ENCODE measurements around the gene FBLN7. TPM values are rescaled to one million over a fixed set of nuclear protein-coding genes. Genes with fewer than 3 reads are reported as not detected.
"Not testable (repeated sequence)": the region's sequence is repeated elsewhere in the genome, so short reads cannot be mapped to it uniquely, and the experiment has no call there.

FBLN7 gene
- total and polyA plus RNA-seq, 9 donors, result 5.1 to 17.2 (median 11.7) TPM

- under 1% methylated on average over 30 of the region's 38 CpGs for WGBS (ENCODE audit: insufficient coverage)
- not testable (repeated sequence) for H3K27me3 ChIP-seq (ENCODE audit: control insufficient read depth, insufficient read depth, low read length); H3K9me3 ChIP-seq (replicated peaks; ENCODE audit: control insufficient read depth, low read depth, low read length); DNase-seq; H3K4me1 ChIP-seq (ENCODE audit: control insufficient read depth, insufficient read depth, low read length); H3K36me3 ChIP-seq (ENCODE audit: control insufficient read depth, insufficient read depth, low read length)
- peak overlapping the region; percentile 48 for H3K4me3 ChIP-seq (ENCODE audit: low read length)
- peak overlapping the region; percentile 65 for H3K27ac ChIP-seq (ENCODE audit: low read length)
These were observed 1.5 kb downstream of the FBLN7 start for GRCh38 chr2:112139661-112140204.

GRCh38 chr2:112140205-112140802, 2.1 kb downstream of the FBLN7 start:
- H3K27ac ChIP-seq (ENCODE audit: low read length), result peak overlapping the region; percentile 65

GRCh38 chr2:112140899-112141625, 2.9 kb downstream of the FBLN7 start:
- 68% methylated on average over 14 of the region's 20 CpGs for WGBS (ENCODE audit: insufficient coverage)
- no peak overlapping the region for H3K4me3 ChIP-seq (ENCODE audit: low read length)
- H3K27ac ChIP-seq (ENCODE audit: low read length), result no peak overlapping the region
- peaks cover 9% of the 10 kb centered on the region for H3K27me3 ChIP-seq (ENCODE audit: control insufficient read depth, insufficient read depth, low read length)
- H3K4me1 ChIP-seq (ENCODE audit: control insufficient read depth, insufficient read depth, low read length), result peaks cover 9% of the 10 kb centered on the region
- H3K9me3 ChIP-seq (replicated peaks; ENCODE audit: control insufficient read depth, low read depth, low read length), result no peaks in the 10 kb centered on the region
- no peaks in the 10 kb centered on the region for H3K36me3 ChIP-seq (ENCODE audit: control insufficient read depth, insufficient read depth, low read length)
- no peak for DNase-seq

More at GRCh38 chr2:112140205-112140802, 2.1 kb downstream of the FBLN7 start:
- peak overlapping the region; percentile 48 for H3K4me3 ChIP-seq (ENCODE audit: low read length)
- no peaks in the 10 kb centered on the region for H3K9me3 ChIP-seq (replicated peaks; ENCODE audit: control insufficient read depth, low read depth, low read length)
- H3K4me1 ChIP-seq (ENCODE audit: control insufficient read depth, insufficient read depth, low read length), result peaks cover 9% of the 10 kb centered on the region
- H3K27me3 ChIP-seq (ENCODE audit: control insufficient read depth, insufficient read depth, low read length), result peaks cover 9% of the 10 kb centered on the region
- WGBS (ENCODE audit: insufficient coverage), result 6% methylated on average over 30 of the region's 30 CpGs
- H3K36me3 ChIP-seq (ENCODE audit: control insufficient read depth, insufficient read depth, low read length), result no peaks in the 10 kb centered on the region
- peak; percentile 27 for DNase-seq

- Histone ChIP-seq H3K4me1 (ENCODE audit: control insufficient read depth, insufficient read depth, low read length) (peaks cover 9% of the 10 kb centered on the region), H3K9me3 (replicated peaks; ENCODE audit: control insufficient read depth, low read depth, low read length) (no peaks in the 10 kb centered on the region), H3K4me3 (ENCODE audit: low read length) (no peak overlapping the region), H3K36me3 (ENCODE audit: control insufficient read depth, insufficient read depth, low read length) (no peaks in the 10 kb centered on the region), H3K27me3 (ENCODE audit: control insufficient read depth, insufficient read depth, low read length) (peaks cover 4% of the 10 kb centered on the region), H3K27ac (ENCODE audit: low read length) (no peak overlapping the region)
- WGBS (ENCODE audit: insufficient coverage), result 92% methylated on average over 4 of the region's 7 CpGs
- no peak for DNase-seq
These were observed 3.4 kb downstream of the FBLN7 start for GRCh38 chr2:112141626-112142007.

- no peak for DNase-seq
- H3K9me3 ChIP-seq (replicated peaks; ENCODE audit: control insufficient read depth, low read depth, low read length), result no peaks in the 10 kb centered on the region
- no peak overlapping the region for H3K4me3 ChIP-seq (ENCODE audit: low read length)
- H3K36me3 ChIP-seq (ENCODE audit: control insufficient read depth, insufficient read depth, low read length), result no peaks in the 10 kb centered on the region
- WGBS (ENCODE audit: insufficient coverage), result 84% methylated on average over 6 of the region's 8 CpGs
- peaks cover 4% of the 10 kb centered on the region for H3K27me3 ChIP-seq (ENCODE audit: control insufficient read depth, insufficient read depth, low read length)
- peaks cover 6% of the 10 kb centered on the region for H3K4me1 ChIP-seq (ENCODE audit: control insufficient read depth, insufficient read depth, low read length)
- no peak overlapping the region for H3K27ac ChIP-seq (ENCODE audit: low read length)
These were observed 4.4 kb downstream of the FBLN7 start for GRCh38 chr2:112142525-112143078.

GRCh38 chr2:112143150-112143549, 5.0 kb downstream of the FBLN7 start:
- Histone ChIP-seq H3K9me3 (replicated peaks; ENCODE audit: control insufficient read depth, low read depth, low read length) (no peaks in the 10 kb centered on the region), H3K36me3 (ENCODE audit: control insufficient read depth, insufficient read depth, low read length) (no peaks in the 10 kb centered on the region), H3K27me3 (ENCODE audit: control insufficient read depth, insufficient read depth, low read length) (peaks cover 4% of the 10 kb centered on the region), H3K4me3 (ENCODE audit: low read length) (no peak overlapping the region), H3K27ac (ENCODE audit: low read length) (no peak overlapping the region), H3K4me1 (ENCODE audit: control insufficient read depth, insufficient read depth, low read length) (peaks cover 6% of the 10 kb centered on the region)
- no peak for DNase-seq
- WGBS (ENCODE audit: insufficient coverage), result no CpG with 5 or more reads among the region's 5 CpGs

- Histone ChIP-seq H3K4me1 (ENCODE audit: control insufficient read depth, insufficient read depth, low read length) (peaks cover 22% of the 10 kb centered on the region), H3K36me3 (ENCODE audit: control insufficient read depth, insufficient read depth, low read length) (no peaks in the 10 kb centered on the region), H3K27me3 (ENCODE audit: control insufficient read depth, insufficient read depth, low read length) (peaks cover 4% of the 10 kb centered on the region), H3K27ac (ENCODE audit: low read length) (no peak overlapping the region), H3K9me3 (replicated peaks; ENCODE audit: control insufficient read depth, low read depth, low read length) (no peaks in the 10 kb centered on the region), H3K4me3 (ENCODE audit: low read length) (no peak overlapping the region)
- WGBS (ENCODE audit: insufficient coverage), result no CpG with 5 or more reads among the region's 6 CpGs
- DNase-seq, result no peak
These were observed 6.8 kb downstream of the FBLN7 start for GRCh38 chr2:112144966-112145365.

GRCh38 chr2:112147382-112148168, 9.4 kb downstream of the FBLN7 start:
- Histone ChIP-seq H3K9me3 (replicated peaks; ENCODE audit: control insufficient read depth, low read depth, low read length) (no peaks in the 10 kb centered on the region), H3K27ac (ENCODE audit: low read length) (peak overlapping the region; percentile 75), H3K27me3 (ENCODE audit: control insufficient read depth, insufficient read depth, low read length) (no peaks in the 10 kb centered on the region), H3K36me3 (ENCODE audit: control insufficient read depth, insufficient read depth, low read length) (no peaks in the 10 kb centered on the region), H3K4me3 (ENCODE audit: low read length) (no peak overlapping the region), H3K4me1 (ENCODE audit: control insufficient read depth, insufficient read depth, low read length) (peaks cover 26% of the 10 kb centered on the region)
- 31% methylated on average over 7 of the region's 17 CpGs for WGBS (ENCODE audit: insufficient coverage)
- peak; percentile 88 for DNase-seq

- peak overlapping the region; percentile 75 for H3K27ac ChIP-seq (ENCODE audit: low read length)
- 70% methylated on average over 1 of the region's 2 CpGs for WGBS (ENCODE audit: insufficient coverage)
These were observed 10.3 kb downstream of the FBLN7 start for GRCh38 chr2:112148477-112148876.

GRCh38 chr2:112149194-112149593, 11.0 kb downstream of the FBLN7 start:
- Histone ChIP-seq H3K9me3 (replicated peaks; ENCODE audit: control insufficient read depth, low read depth, low read length) (no peaks in the 10 kb centered on the region), H3K4me1 (ENCODE audit: control insufficient read depth, insufficient read depth, low read length) (peaks cover 26% of the 10 kb centered on the region), H3K27ac (ENCODE audit: low read length) (no peak overlapping the region), H3K4me3 (ENCODE audit: low read length) (no peak overlapping the region), H3K36me3 (ENCODE audit: control insufficient read depth, insufficient read depth, low read length) (no peaks in the 10 kb centered on the region), H3K27me3 (ENCODE audit: control insufficient read depth, insufficient read depth, low read length) (no peaks in the 10 kb centered on the region)
- DNase-seq, result no peak
- WGBS (ENCODE audit: insufficient coverage), result 74% methylated on average over 5 of the region's 5 CpGs

More at GRCh38 chr2:112148477-112148876, 10.3 kb downstream of the FBLN7 start:
- Histone ChIP-seq H3K36me3 (ENCODE audit: control insufficient read depth, insufficient read depth, low read length) (no peaks in the 10 kb centered on the region), H3K4me3 (ENCODE audit: low read length) (no peak overlapping the region), H3K27me3 (ENCODE audit: control insufficient read depth, insufficient read depth, low read length) (no peaks in the 10 kb centered on the region), H3K9me3 (replicated peaks; ENCODE audit: control insufficient read depth, low read depth, low read length) (no peaks in the 10 kb centered on the region), H3K4me1 (ENCODE audit: control insufficient read depth, insufficient read depth, low read length) (peaks cover 26% of the 10 kb centered on the region)
- peak; percentile 57 for DNase-seq

Data from muscle of leg (tissue), 11 donors.